ENCODE results near the gene TMEM205. TPM values are rescaled to one million over a fixed set of nuclear protein-coding genes. Genes with fewer than 3 reads are reported as not detected.
A peak's percentile ranks its signal among the peaks of the same experiment; 100 is the strongest.

Gene TMEM205
- total and polyA plus RNA-seq, 2 of the 13 experiments (the other 11 are each of a cell fraction or from before 2014, with no cell fraction given) = 45.5 to 98.7 TPM

GRCh38 chr19:11378319-11379189 is 32.5 kb upstream of the TMEM205 start:
- no peaks in the 10 kb centered on the region for H3K36me3 ChIP-seq (replicated peaks in 1 of 2; ENCODE audit: control insufficient read depth in 1 of 2, insufficient read depth in 2 of 2, low read length in 2 of 2)
- intact Hi-C loops (cut with micrococcal nuclease; ENCODE audit: unreplicated experiment) (loop anchor here (1.0 to 2.0 kb wide), 2 partner anchors 68 to 104 kb away; no protein-coding TSS in a partner anchor), in situ Hi-C loops (cut with HindIII; ENCODE audit: extremely low pct_ligation_motif_present, low pct_unique_long_range_greater_than_20kb) (no loop called here)
- peak; percentile 36 for FAIRE-seq
- no peaks in the 10 kb centered on the region; a peak in 1 of 5 replicates for H3K27me3 ChIP-seq (ENCODE audit: control insufficient read depth in 1 of 2, insufficient read depth in 2 of 2, low read length in 2 of 2)
- ChIA-PET POLR2A (no interaction called here), CTCF (ENCODE audit: low intra/inter-chr PET ratio, low total read pairs) (interaction anchor here (0.8 to 2.1 kb wide), 2 partner anchors 62 to 68 kb away, joined by 3 to 10 read pairs; no protein-coding TSS in a partner anchor)
- H3K4me2 ChIP-seq (ENCODE audit: low read depth, low read length) = no peak overlapping the region
- no peaks in the 10 kb centered on the region for H3K9me3 ChIP-seq (ENCODE audit: low read length)
- H3K4me3 ChIP-seq (replicated peaks in 1 of 3; ENCODE audit: insufficient read depth in 1 of 3, low read depth in 2 of 3, low read length in 3 of 3) = no peak overlapping the region
- H3K79me2 ChIP-seq (ENCODE audit: insufficient read depth, low read length) = peaks cover 12% of the 10 kb centered on the region
- H3K27ac ChIP-seq (ENCODE audit: extremely low read length, insufficient read depth, low read length) = no peak overlapping the region
- peaks cover 48% of the 10 kb centered on the region for H3K4me1 ChIP-seq (ENCODE audit: insufficient read depth, low read length)
- H3K9ac ChIP-seq (ENCODE audit: insufficient read depth, low read depth, low read length) = no peak overlapping the region
- BruUV-seq (replicated peaks) = no TSS peak
- H2AFZ ChIP-seq (ENCODE audit: low read length) = no peak overlapping the region
- H4K20me1 ChIP-seq (ENCODE audit: insufficient read depth, low read length) = no peaks in the 10 kb centered on the region
- DNase-seq (ENCODE audit: low spot score) = peak; percentile 48
- ATAC-seq = 0 out of 3 replicates have a peak, but pooled peaks have one; percentile 3
- no CpG with 5 or more reads among the region's 8 CpGs for WGBS (ENCODE audit: low lambda C conversion rate)
- TF ChIP-seq THAP11 (CRISPR knock-in tag; IDR thresholded peaks at IDR 0.05) (0 out of 2 replicates have a peak, but pooled peaks have one; percentile 16), REPIN1 (CRISPR knock-in tag; IDR thresholded peaks at IDR 0.05; ENCODE audit: borderline replicate concordance, low read depth) (0 out of 2 replicates have a peak, but pooled peaks have one; percentile 52), SETDB1 (CRISPR knock-in tag; IDR thresholded peaks at IDR 0.05; ENCODE audit: borderline replicate concordance) (no peak), ZNF354B (CRISPR knock-in tag; IDR thresholded peaks at IDR 0.05) (no peak), PPARG (CRISPR knock-in tag; conservative IDR thresholded peaks at IDR 0.05) (no peak), HMGA1 (CRISPR knock-in tag; conservative IDR thresholded peaks at IDR 0.05) (no peak), IKZF4 (CRISPR knock-in tag; IDR thresholded peaks at IDR 0.05; ENCODE audit: borderline replicate concordance, low read depth, not compliant biosample characterization) (no peak), ATF1 (CRISPR knock-in tag; IDR thresholded peaks at IDR 0.05) (no peak), POGK (CRISPR knock-in tag; conservative IDR thresholded peaks at IDR 0.05) (0 out of 2 replicates have a peak, but pooled peaks have one; percentile 40), CEBPZ (IDR thresholded peaks at IDR 0.05; ENCODE audit: low read length) (no peak), MTA1 (CRISPR knock-in tag; IDR thresholded peaks at IDR 0.05; ENCODE audit: borderline replicate concordance) (no peak), SAP130 (CRISPR knock-in tag; IDR thresholded peaks at IDR 0.05; ENCODE audit: low read depth) (peak; percentile 24; the same call in 1 of the 2 replicates), ZBTB7B (CRISPR knock-in tag; IDR thresholded peaks at IDR 0.05) (peak; percentile 31; the same call in 1 of the 2 replicates)
